GM12878 (cell line): ENCODE results near the gene RHBDD1. TPM values are rescaled to one million over a fixed set of nuclear protein-coding genes. Genes with fewer than 3 reads are reported as not detected.

ENCODE experiments used
- ATAC-seq: fragments of 200-7000 bp; cut with Tn5 transposase; 3 replicates; pipeline ENCODE4 v1.9.1; 2020; ENCODE audit warnings: mild to moderate bottlenecking, moderate library complexity
- BruUV-seq: library from RNA; stranded (reverse); fragments of 400-500 nt; replicated peaks from 2 replicates; lab custom pipeline; 2021; lab: Mats Ljungman, UMichigan
- CTCF ChIA-PET: fragments of 300-600 bp; sonication (Branson Sonifier 250); formaldehyde crosslinking; extraction: SDS; loops from one replicate; lab custom pipeline; 2021; ENCODE audit warnings: inconsistent platforms; lab: Yijun Ruan, JAX
- POLR2A ChIA-PET: fragments of 350-600 bp; formaldehyde crosslinking; extraction: SDS; loops from one replicate; lab custom pipeline; 2021; ENCODE audit warnings: inconsistent platforms; lab: Charles Lee
- RAD21 ChIA-PET: fragments of 300-600 bp; sonication (Branson Sonifier 250); formaldehyde crosslinking; loops from one replicate; lab custom pipeline; 2023; ENCODE audit warnings: antibody characterized with exemption; ENCODE audit not compliant: unreplicated experiment; lab: Charles Lee
- SMC1A ChIA-PET: fragments of 300-600 bp; sonication (Branson Sonifier 250); formaldehyde crosslinking; loops from one replicate; lab custom pipeline; 2023; ENCODE audit not compliant: unreplicated experiment, uncharacterized antibody; lab: Charles Lee
- DNase-seq: peaks from one replicate; pipeline ENCODE4 v3.0.0-alpha.2; 2011; ENCODE audit warnings: low read depth, low spot score
- FAIRE-seq: peaks from 3 replicates; lab custom pipeline; 2011; peaks lifted over from hg19 to GRCh38; lab: Jason Lieb, UNC
- H2AFZ ChIP-seq: 2 replicates; pipeline ENCODE4 v1.6.0; 2011; ENCODE audit warnings: low read depth, low read length, control low read depth; ENCODE audit not compliant: control insufficient read depth
- H3K27ac ChIP-seq: 2 replicates; pipeline ENCODE4 v1.5.1; 2011; ENCODE audit warnings: control low read depth; ENCODE audit not compliant: control insufficient read depth, insufficient read depth
- H3K27me3 ChIP-seq, 2 experiments: replicated peaks in 1 of 2; 2 replicates each; pipeline versions ENCODE4 v1.6.0 to v1.6.1; 2011; ENCODE audit warnings: low read length in 1 of 2; ENCODE audit not compliant: control insufficient read depth in 2 of 2, insufficient read depth in 2 of 2
- H3K36me3 ChIP-seq, 2 experiments: 2 replicates each; pipeline ENCODE4 v1.5.1; 2011; ENCODE audit warnings: low read length in 1 of 2; ENCODE audit not compliant: control insufficient read depth in 2 of 2, insufficient read depth in 2 of 2
- H3K4me1 ChIP-seq: 2 replicates; pipeline ENCODE4 v1.6.1; 2011; ENCODE audit warnings: mild to moderate bottlenecking, low read length, moderate library complexity, mixed read lengths; ENCODE audit not compliant: control insufficient read depth, insufficient read depth
- H3K4me2 ChIP-seq: 2 replicates; pipeline ENCODE4 v1.6.0; 2011; ENCODE audit warnings: control low read depth; ENCODE audit not compliant: control insufficient read depth, insufficient read depth
- H3K4me3 ChIP-seq: fragments of 200-600 bp; sonication (generic); 2 replicates; pipeline ENCODE4 v1.5.1; 2016
- H3K79me2 ChIP-seq: 2 replicates; pipeline ENCODE4 v1.6.0; 2011; ENCODE audit warnings: low read length; ENCODE audit not compliant: control insufficient read depth, insufficient read depth
- H3K9ac ChIP-seq: 2 replicates; pipeline ENCODE4 v1.8.0; 2011; ENCODE audit warnings: low read length, control low read depth, mixed read lengths; ENCODE audit not compliant: control insufficient read depth, insufficient read depth
- H3K9me3 ChIP-seq: replicated peaks from 3 replicates; pipeline ENCODE4 v1.5.1; 2011; ENCODE audit warnings: mild to moderate bottlenecking, low read length; ENCODE audit not compliant: control insufficient read depth, insufficient read depth
- H4K20me1 ChIP-seq: 2 replicates; pipeline ENCODE4 v1.6.0; 2011; ENCODE audit not compliant: control insufficient read depth, insufficient read depth
- BACH1 ChIP-seq: fragments of 450-650 bp; IDR thresholded peaks from 2 replicates; pipeline ENCODE4 v1.6.1; 2017; ENCODE audit warnings: mild to moderate bottlenecking, borderline replicate concordance
- BCL11A ChIP-seq: IDR thresholded peaks from 2 replicates; pipeline ENCODE4 v1.6.1; 2011; ENCODE audit warnings: low read depth, low read length
- BMI1 ChIP-seq: fragments of 450-650 bp; IDR thresholded peaks from 2 replicates; pipeline ENCODE4 v1.6.1; 2016; ENCODE audit warnings: mild to moderate bottlenecking, moderate library complexity, borderline replicate concordance
- CHD2 ChIP-seq: IDR thresholded peaks from 2 replicates; pipeline ENCODE4 v1.6.1; 2011; ENCODE audit warnings: low read depth, low read length, improper control_type of control experiment, borderline replicate concordance
- CREB1 ChIP-seq: IDR thresholded peaks from 2 replicates; pipeline ENCODE4 v1.6.1; 2012; ENCODE audit warnings: low read depth, mild to moderate bottlenecking, inconsistent platforms
- FOXM1 ChIP-seq: IDR thresholded peaks from 2 replicates; pipeline ENCODE4 v1.6.1; 2012; ENCODE audit warnings: low read depth, mild to moderate bottlenecking, inconsistent platforms, low read length, moderate library complexity
- IKZF1 ChIP-seq: fragments of 450-650 bp; conservative IDR thresholded peaks from 2 replicates; pipeline ENCODE4 v1.6.1; 2017; ENCODE audit warnings: antibody characterized with exemption, mild to moderate bottlenecking
- KDM1A ChIP-seq: fragments of 200-600 bp; sonication (generic); IDR thresholded peaks from 2 replicates; pipeline ENCODE4 v1.6.1; 2016; ENCODE audit warnings: borderline replicate concordance
- MXI1 ChIP-seq: fragments of 150-350 bp; IDR thresholded peaks from 2 replicates; pipeline ENCODE4 v1.6.1; 2011; ENCODE audit warnings: low read depth, mild to moderate bottlenecking, inconsistent platforms, low read length, improper control_type of control experiment
- NFYB ChIP-seq: IDR thresholded peaks from 2 replicates; pipeline ENCODE4 v1.6.1; 2011; ENCODE audit warnings: low read depth, mild to moderate bottlenecking, low read length, improper control_type of control experiment, moderate library complexity; ENCODE audit not compliant: insufficient read depth
- NR2C2 ChIP-seq: IDR thresholded peaks from 2 replicates; pipeline ENCODE4 v1.6.1; 2011; ENCODE audit warnings: borderline replicate concordance, low read depth; ENCODE audit not compliant: control insufficient read depth, insufficient read length
- POLR2A ChIP-seq: IDR thresholded peaks from 2 replicates; pipeline ENCODE4 v1.6.1; 2011; ENCODE audit warnings: low read depth, mild to moderate bottlenecking, low read length
- POLR2AphosphoS2 ChIP-seq: IDR thresholded peaks from 2 replicates; pipeline ENCODE4 v1.6.1; 2011; ENCODE audit warnings: low read depth, mild to moderate bottlenecking, low read length, improper control_type of control experiment, moderate library complexity
- POU2F2 ChIP-seq: IDR thresholded peaks from 3 replicates; pipeline ENCODE4 v1.6.1; 2011; ENCODE audit warnings: low read depth, mild to moderate bottlenecking, low read length, borderline replicate concordance
- RBBP5 ChIP-seq: fragments of 200-600 bp; sonication (generic); conservative IDR thresholded peaks from 2 replicates; pipeline ENCODE4 v1.6.1; 2016
- RCOR1 ChIP-seq: conservative IDR thresholded peaks from 2 replicates; pipeline ENCODE4 v1.6.1; 2012; ENCODE audit warnings: low read depth, low read length, improper control_type of control experiment
- SIX5 ChIP-seq: IDR thresholded peaks from 2 replicates; pipeline ENCODE4 v1.6.1; 2011; ENCODE audit warnings: mild to moderate bottlenecking, low read depth, low read length, moderate library complexity; ENCODE audit not compliant: severe bottlenecking
- SMC3 ChIP-seq: IDR thresholded peaks from 2 replicates; pipeline ENCODE4 v1.6.1; 2011; ENCODE audit warnings: low read length, improper control_type of control experiment, borderline replicate concordance
- SPI1 ChIP-seq: IDR thresholded peaks from 2 replicates; pipeline ENCODE4 v1.6.1; 2011; ENCODE audit warnings: low read depth, mild to moderate bottlenecking, low read length, moderate library complexity, borderline replicate concordance; ENCODE audit not compliant: insufficient read depth
- SRF ChIP-seq, 2 experiments: IDR thresholded peaks; 2 replicates each; pipeline ENCODE4 v1.6.1; 2011; ENCODE audit warnings: low read depth in 2 of 2, low read length in 2 of 2, mild to moderate bottlenecking in 1 of 2, moderate library complexity in 1 of 2
- SUPT20H ChIP-seq: IDR thresholded peaks from 2 replicates; pipeline ENCODE4 v1.6.1; 2011; ENCODE audit warnings: low read depth, mild to moderate bottlenecking, low read length, moderate library complexity, borderline replicate concordance; ENCODE audit not compliant: control insufficient read depth
- YY1 ChIP-seq: IDR thresholded peaks from 2 replicates; pipeline ENCODE4 v1.6.1; 2011; ENCODE audit warnings: low read depth, mild to moderate bottlenecking, low read length
- WGBS: methylation state at CpG from one replicate; pipeline ENCODE4 v1.1.6; 2016; ENCODE audit warnings: low lambda C conversion rate; ENCODE audit not compliant: insufficient replicate concordance, insufficient coverage; ENCODE audit errors: missing lambda C conversion rate; 5-methylcytosine and 5-hydroxymethylcytosine counted together
- in situ Hi-C: fragments of 300-500 bp; cut with MboI; formaldehyde crosslinking; loops from 9 replicates; pipeline ENCODE4 v1.14.3; 2018; ENCODE audit warnings: mixed read lengths
- intact Hi-C: fragments of 100-400 bp; cut with micrococcal nuclease; formaldehyde crosslinking; loops from one replicate; pipeline ENCODE4 v1.14.2; 2022; ENCODE audit not compliant: unreplicated experiment
- polyA plus RNA-seq, 11 experiments: library from polyadenylated mRNA; depleted of rRNA in 4 of 11; unstranded in 6 of 11; stranded (reverse) in 5 of 11; fragments of >200 nt; fragmentation: Nextera tagmentation in 4 of 11; fragmentation: Illumina TruSeq in 1 of 11; extraction: Ambion mirVana in 4 of 11; extraction: Trizol in 1 of 11; gene quantifications; 1 replicate in 1 of 11; 2 replicates in 10 of 11; pipeline versions ENCODE4 v1.2.1 to v1.2.3, GENCODE V29; 2011 to 2016; ENCODE audit warnings: inconsistent platforms in 2 of 11, missing spikeins in 2 of 11, low read depth in 1 of 11
- total RNA-seq, 4 experiments: library from RNA; depleted of rRNA in 3 of 4; stranded (reverse); fragments of >200 nt in 3 of 4; fragmentation: Illumina TruSeq in 1 of 4; extraction: Trizol in 1 of 4; gene quantifications; 2 replicates each; pipeline versions ENCODE4 v1.2.1 to v1.2.3, GENCODE V29; 2013 to 2021
- TF ChIP-seq, protein P1 (sequence below): fragments of 450-650 bp; IDR thresholded peaks from 2 replicates; pipeline ENCODE4 v1.6.1; 2018; ENCODE audit warnings: borderline replicate concordance, mild to moderate bottlenecking; ENCODE audit not compliant: partially characterized antibody

Gene RHBDD1
- total and polyA plus RNA-seq, 10 of the 15 experiments (the other 5 are each of a cell fraction or from before 2014, with no cell fraction given): 7.1 to 36.4 (median 14.7) TPM

DNA sequence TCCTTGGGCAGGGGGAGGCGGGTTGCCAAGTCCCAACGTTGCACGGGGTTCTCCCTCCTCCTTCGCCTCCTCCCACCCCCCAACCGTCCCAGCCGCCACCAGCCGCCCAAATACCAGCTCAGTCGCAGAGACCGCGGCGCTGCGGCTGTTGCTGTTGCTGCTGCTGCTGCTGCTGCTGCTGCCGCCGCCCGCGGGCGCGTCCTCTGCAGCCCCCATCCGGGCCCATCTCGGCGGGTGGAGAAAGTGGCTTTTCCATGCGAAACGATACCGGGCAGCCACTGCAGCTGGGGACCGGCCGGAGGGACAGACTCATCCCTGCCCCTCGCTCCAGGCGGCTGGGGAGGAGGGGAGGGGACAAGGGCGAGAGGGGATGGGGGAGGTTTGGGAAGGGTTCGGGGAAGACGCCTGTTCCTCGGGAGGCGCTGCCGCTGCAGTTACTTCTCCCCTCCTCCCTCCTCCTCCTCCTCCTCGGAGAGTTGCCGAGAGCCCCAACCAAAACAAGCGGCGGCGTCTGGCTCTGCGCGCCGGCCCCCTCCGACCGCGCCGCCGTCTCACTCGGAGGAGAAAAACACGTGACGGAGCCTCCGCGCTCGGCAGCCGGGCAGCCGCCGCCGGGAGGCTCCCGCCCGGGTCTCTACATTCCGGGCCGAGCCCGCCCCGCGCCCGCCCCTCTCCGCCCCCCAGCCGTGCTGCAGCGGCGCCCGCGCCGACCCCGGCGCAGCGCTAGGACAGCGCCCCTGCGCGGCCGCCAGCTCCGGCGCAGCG is 36.5 kb upstream of the RHBDD1 start, which contains the start of gene IRS1:
Gene IRS1, minus strand, starts transcription at position 610 of the 765 bp plus-strand sequence. CDS start 1,082 bp downstream, outside the sequence.
- under 1% methylated on average over 39 of the region's 82 CpGs for WGBS
- H3K27ac ChIP-seq: no peak within 1 kb of the TSS
- RAD21 ChIA-PET: interaction anchor here (0.6 to 2.4 kb wide), 9 partner anchors 11 to 1766 kb away, joined by 3 to 12 read pairs (median 3); no protein-coding TSS in a partner anchor
- TF ChIP-seq SUPT20H (no peak), RBBP5 (no peak), IKZF1 (0 out of 2 replicates have a peak, but pooled peaks have one; percentile 18), BMI1 (no peak), POLR2AphosphoS2 (no peak), NR2C2 (no peak), YY1 (0 out of 2 replicates have a peak, but pooled peaks have one; percentile 3), SIX5 (no peak), RCOR1 (no peak), CREB1 (no peak), MXI1 (no peak), SMC3 (no peak), FOXM1 (no peak), BACH1 (0 out of 2 replicates have a peak, but pooled peaks have one; percentile 18), KDM1A (no peak), POU2F2 (no peak), POLR2A (0 out of 2 replicates have a peak, but pooled peaks have one; percentile 17), BCL11A (no peak), CHD2 (no peak), SRF (IDR thresholded peaks at IDR 0.05; ENCODE audit: low read depth in 2 of 2, low read length in 2 of 2) (no peak), NFYB (no peak), SPI1 (no peak)
- TF ChIP-seq, protein P1, sequence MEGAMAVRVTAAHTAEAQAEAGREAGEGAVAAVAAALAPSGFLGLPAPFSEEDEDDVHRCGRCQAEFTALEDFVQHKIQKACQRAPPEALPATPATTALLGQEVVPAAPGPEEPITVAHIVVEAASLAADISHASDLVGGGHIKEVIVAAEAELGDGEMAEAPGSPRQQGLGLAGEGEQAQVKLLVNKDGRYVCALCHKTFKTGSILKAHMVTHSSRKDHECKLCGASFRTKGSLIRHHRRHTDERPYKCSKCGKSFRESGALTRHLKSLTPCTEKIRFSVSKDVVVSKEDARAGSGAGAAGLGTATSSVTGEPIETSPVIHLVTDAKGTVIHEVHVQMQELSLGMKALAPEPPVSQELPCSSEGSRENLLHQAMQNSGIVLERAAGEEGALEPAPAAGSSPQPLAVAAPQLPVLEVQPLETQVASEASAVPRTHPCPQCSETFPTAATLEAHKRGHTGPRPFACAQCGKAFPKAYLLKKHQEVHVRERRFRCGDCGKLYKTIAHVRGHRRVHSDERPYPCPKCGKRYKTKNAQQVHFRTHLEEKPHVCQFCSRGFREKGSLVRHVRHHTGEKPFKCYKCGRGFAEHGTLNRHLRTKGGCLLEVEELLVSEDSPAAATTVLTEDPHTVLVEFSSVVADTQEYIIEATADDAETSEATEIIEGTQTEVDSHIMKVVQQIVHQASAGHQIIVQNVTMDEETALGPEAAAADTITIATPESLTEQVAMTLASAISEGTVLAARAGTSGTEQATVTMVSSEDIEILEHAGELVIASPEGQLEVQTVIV: no peak

More for the DNA sequence above, 36.5 kb upstream of the RHBDD1 start, which contains the start of gene IRS1:
- in situ Hi-C loops (loop anchor here (5.0 kb wide), 2 partner anchors 912 to 1132 kb away; no protein-coding TSS in a partner anchor), intact Hi-C loops (loop anchor here (2.0 kb wide), 1 partner anchor 27 kb away; no protein-coding TSS in a partner anchor)
- H3K79me2 ChIP-seq: no peaks in the 10 kb centered on the region
- POLR2A ChIA-PET: interaction anchor here (0.7 to 1.0 kb wide), 2 partner anchors 41 to 124 kb away, joined by 3 to 4 read pairs; no protein-coding TSS in a partner anchor
- H3K36me3 ChIP-seq: no peaks in the 10 kb centered on the region
- DNase-seq (no peak), ATAC-seq (peak; percentile 53), FAIRE-seq (no peak)
- CTCF ChIA-PET: interaction anchor here (0.5 to 6.3 kb wide), 18 partner anchors 8 to 910 kb away, joined by 3 to 80 read pairs (median 3); no protein-coding TSS in a partner anchor
- peak within 1 kb of the TSS; percentile 83 for H2AFZ ChIP-seq
- no TSS peak for BruUV-seq
- H3K4me3 ChIP-seq: peak within 1 kb of the TSS; percentile 93
- H3K4me2 ChIP-seq: peak within 1 kb of the TSS; percentile 99
- H4K20me1 ChIP-seq: no peaks in the 10 kb centered on the region
- no peaks in the 10 kb centered on the region for H3K9me3 ChIP-seq
- H3K4me1 ChIP-seq: peaks cover 8% of the 10 kb centered on the region
- SMC1A ChIA-PET: interaction anchor here (1.1 to 1.4 kb wide), 2 partner anchors 352 to 910 kb away, joined by 3 read pairs; no protein-coding TSS in a partner anchor
- peak within 1 kb of the TSS; percentile 52 for H3K9ac ChIP-seq
- no peaks in the 10 kb centered on the region for H3K27me3 ChIP-seq
